K562 (cell line): ENCODE data around the gene DCUN1D1. TPM values are rescaled to one million over a fixed set of nuclear protein-coding genes. Genes with fewer than 3 reads are reported as not detected.
A peak's percentile ranks its signal among the peaks of the same experiment; 100 is the strongest.

ENCODE experiments used
- CXXC5 ChIP-seq: fragments of 250-450 bp; sonication (Bioruptor Pico); IDR thresholded peaks from 2 replicates; pipeline ENCODE4 v1.8.0; 2022; ENCODE audit warnings: inconsistent platforms, mild to moderate bottlenecking, moderate library complexity
- DIDO1 ChIP-seq: fragments of 450-650 bp; IDR thresholded peaks from 2 replicates; pipeline ENCODE4 v1.6.1; 2016; ENCODE audit warnings: low read depth, missing biosample characterization, missing genetic modification characterization
- HCFC1 ChIP-seq: IDR thresholded peaks from 2 replicates; pipeline ENCODE4 v1.6.1; 2012; ENCODE audit warnings: low read depth, low read length, improper control_type of control experiment
- RBBP5 ChIP-seq: fragments of 200-600 bp; sonication (generic); IDR thresholded peaks from 2 replicates; pipeline ENCODE4 v1.6.1; 2012; ENCODE audit warnings: borderline replicate concordance, mild to moderate bottlenecking, low read length, control low read depth, inconsistent platforms; ENCODE audit not compliant: insufficient read depth, poor library complexity, severe bottlenecking
- SIRT6 ChIP-seq: IDR thresholded peaks from one replicate; pipeline ENCODE4 v1.6.1; 2012; ENCODE audit warnings: low read depth, mild to moderate bottlenecking, control low read depth, inconsistent platforms, low read length, moderate library complexity
- SIX5 ChIP-seq, 2 experiments: IDR thresholded peaks; 2 replicates each; pipeline ENCODE4 v1.6.1; 2011; ENCODE audit warnings: low read length in 2 of 2, borderline replicate concordance in 1 of 2, low read depth in 1 of 2, mild to moderate bottlenecking in 1 of 2, moderate library complexity in 1 of 2; ENCODE audit not compliant: insufficient read depth in 1 of 2
- ZNF280B ChIP-seq: fragments of 250-450 bp; sonication (Bioruptor Pico); IDR thresholded peaks from 2 replicates; pipeline ENCODE4 v1.5.1; 2021; ENCODE audit warnings: mild to moderate bottlenecking
- ZNF609 ChIP-seq: sonication (generic); formaldehyde crosslinking; IDR thresholded peaks from 2 replicates; pipeline ENCODE4 v1.8.1; 2023; ENCODE audit warnings: missing genetic modification reagents, mild to moderate bottlenecking, borderline replicate concordance
- polyA plus RNA-seq, 8 experiments: library from polyadenylated mRNA; depleted of rRNA in 4 of 8; stranded (reverse) in 5 of 8; unstranded in 3 of 8; fragments of >200 nt; fragmentation: Nextera tagmentation in 2 of 8; fragmentation: Illumina TruSeq in 1 of 8; extraction: Ambion mirVana in 2 of 8; extraction: Trizol in 1 of 8; gene quantifications; 2 replicates each; pipeline versions ENCODE4 v1.2.1 to v1.2.3, GENCODE V29; 2011 to 2014; ENCODE audit warnings: inconsistent platforms in 1 of 8, missing spikeins in 1 of 8
- total RNA-seq, 7 experiments: library from RNA; depleted of rRNA in 6 of 7; stranded (reverse); fragments of >200 nt in 6 of 7; fragmentation: Illumina TruSeq in 2 of 7; extraction: Trizol in 2 of 7; gene quantifications; 2 replicates each; pipeline versions ENCODE4 v1.2.1 to v1.2.3, GENCODE V29; 2011 to 2021; ENCODE audit warnings: low replicate concordance in 1 of 7
- TF ChIP-seq, protein P1 (sequence below), 2 experiments: IDR thresholded peaks in 1 of 2; conservative IDR thresholded peaks in 1 of 2; 2 replicates each; pipeline ENCODE4 v1.6.1; 2016; ENCODE audit warnings: low read depth in 2 of 2, mild to moderate bottlenecking in 1 of 2, missing compliant biosample characterization in 1 of 2, missing genetic modification characterization in 1 of 2, moderate library complexity in 1 of 2
- TF ChIP-seq, protein P2 (sequence below): sonication (generic); formaldehyde crosslinking; IDR thresholded peaks from 2 replicates; pipeline ENCODE4 v1.8.1; 2023; ENCODE audit warnings: mild to moderate bottlenecking, missing genetic modification reagents
- TF ChIP-seq, protein P3 (sequence below): fragments of 250-450 bp; sonication (Bioruptor Pico); IDR thresholded peaks from 2 replicates; pipeline ENCODE4 v1.8.0; 2021; ENCODE audit warnings: mild to moderate bottlenecking, moderate library complexity

The DCUN1D1 gene
- total and polyA plus RNA-seq, 9 of the 15 experiments (the other 6 are each of a cell fraction or from before 2014, with no cell fraction given) = 11.4 to 46.8 (median 28.2) TPM

DNA sequence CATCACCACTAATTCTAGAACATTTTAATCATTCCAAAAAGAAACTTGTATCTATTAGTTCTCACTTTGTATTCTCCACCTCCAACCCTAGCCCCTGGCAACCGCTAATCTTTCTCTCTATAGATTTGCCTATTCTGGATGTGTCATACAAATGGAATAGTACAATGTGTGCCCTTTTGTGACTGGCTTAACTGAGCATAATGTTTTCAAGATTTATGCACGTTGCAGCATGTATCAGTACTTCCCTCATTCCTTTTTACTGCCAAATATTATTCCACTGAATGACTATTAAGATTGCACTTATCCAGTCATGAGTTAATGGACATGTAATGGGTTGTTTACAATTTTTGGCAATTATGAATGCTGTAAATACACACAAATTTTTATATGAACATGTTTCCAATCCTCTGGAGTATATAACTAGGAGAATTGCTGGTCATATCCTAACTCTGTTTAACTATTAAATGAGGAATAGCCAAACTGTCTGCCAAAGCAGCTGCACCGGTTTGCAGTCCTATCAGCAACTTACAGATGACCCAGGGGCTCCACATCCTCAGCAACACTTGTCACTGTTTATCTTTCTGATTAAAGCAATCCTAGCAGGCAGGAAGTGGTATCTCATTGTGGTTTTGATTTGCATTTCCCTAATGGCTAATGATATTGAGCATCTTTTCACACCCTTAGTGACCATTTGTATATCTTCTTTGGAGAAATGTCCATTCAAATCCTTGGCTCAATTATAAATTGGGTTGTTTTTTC lies 42.9 kb downstream of the DCUN1D1 start (continued):
- no peak for TF ChIP-seq SIX5 (IDR thresholded peaks at IDR 0.05; ENCODE audit: borderline replicate concordance in 1 of 2, insufficient read depth in 1 of 2, low read depth in 1 of 2, low read length in 2 of 2)
- TF ChIP-seq ZNF280B (CRISPR knock-in tag) = no peak
- no peak for TF ChIP-seq SIRT6
- TF ChIP-seq ZNF609 (CRISPR knock-in tag) = no peak
- TF ChIP-seq, protein P1, sequence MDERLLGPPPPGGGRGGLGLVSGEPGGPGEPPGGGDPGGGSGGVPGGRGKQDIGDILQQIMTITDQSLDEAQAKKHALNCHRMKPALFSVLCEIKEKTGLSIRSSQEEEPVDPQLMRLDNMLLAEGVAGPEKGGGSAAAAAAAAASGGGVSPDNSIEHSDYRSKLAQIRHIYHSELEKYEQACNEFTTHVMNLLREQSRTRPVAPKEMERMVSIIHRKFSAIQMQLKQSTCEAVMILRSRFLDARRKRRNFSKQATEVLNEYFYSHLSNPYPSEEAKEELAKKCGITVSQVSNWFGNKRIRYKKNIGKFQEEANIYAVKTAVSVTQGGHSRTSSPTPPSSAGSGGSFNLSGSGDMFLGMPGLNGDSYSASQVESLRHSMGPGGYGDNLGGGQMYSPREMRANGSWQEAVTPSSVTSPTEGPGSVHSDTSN (CRISPR knock-in tag; IDR thresholded peaks at IDR 0.05; ENCODE audit: low read depth) = no peak
- TF ChIP-seq, protein P1 (tag; conservative IDR thresholded peaks at IDR 0.05; ENCODE audit: low read depth) = peak; percentile 21; the same call in 1 of the 2 replicates
- TF ChIP-seq, protein P2, sequence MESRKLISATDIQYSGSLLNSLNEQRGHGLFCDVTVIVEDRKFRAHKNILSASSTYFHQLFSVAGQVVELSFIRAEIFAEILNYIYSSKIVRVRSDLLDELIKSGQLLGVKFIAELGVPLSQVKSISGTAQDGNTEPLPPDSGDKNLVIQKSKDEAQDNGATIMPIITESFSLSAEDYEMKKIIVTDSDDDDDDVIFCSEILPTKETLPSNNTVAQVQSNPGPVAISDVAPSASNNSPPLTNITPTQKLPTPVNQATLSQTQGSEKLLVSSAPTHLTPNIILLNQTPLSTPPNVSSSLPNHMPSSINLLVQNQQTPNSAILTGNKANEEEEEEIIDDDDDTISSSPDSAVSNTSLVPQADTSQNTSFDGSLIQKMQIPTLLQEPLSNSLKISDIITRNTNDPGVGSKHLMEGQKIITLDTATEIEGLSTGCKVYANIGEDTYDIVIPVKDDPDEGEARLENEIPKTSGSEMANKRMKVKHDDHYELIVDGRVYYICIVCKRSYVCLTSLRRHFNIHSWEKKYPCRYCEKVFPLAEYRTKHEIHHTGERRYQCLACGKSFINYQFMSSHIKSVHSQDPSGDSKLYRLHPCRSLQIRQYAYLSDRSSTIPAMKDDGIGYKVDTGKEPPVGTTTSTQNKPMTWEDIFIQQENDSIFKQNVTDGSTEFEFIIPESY (CRISPR knock-in tag) = no peak
- no peak; the same call in 1 of the 2 replicates for TF ChIP-seq CXXC5 (CRISPR knock-in tag)
- no peak for TF ChIP-seq HCFC1
- TF ChIP-seq, protein P3, sequence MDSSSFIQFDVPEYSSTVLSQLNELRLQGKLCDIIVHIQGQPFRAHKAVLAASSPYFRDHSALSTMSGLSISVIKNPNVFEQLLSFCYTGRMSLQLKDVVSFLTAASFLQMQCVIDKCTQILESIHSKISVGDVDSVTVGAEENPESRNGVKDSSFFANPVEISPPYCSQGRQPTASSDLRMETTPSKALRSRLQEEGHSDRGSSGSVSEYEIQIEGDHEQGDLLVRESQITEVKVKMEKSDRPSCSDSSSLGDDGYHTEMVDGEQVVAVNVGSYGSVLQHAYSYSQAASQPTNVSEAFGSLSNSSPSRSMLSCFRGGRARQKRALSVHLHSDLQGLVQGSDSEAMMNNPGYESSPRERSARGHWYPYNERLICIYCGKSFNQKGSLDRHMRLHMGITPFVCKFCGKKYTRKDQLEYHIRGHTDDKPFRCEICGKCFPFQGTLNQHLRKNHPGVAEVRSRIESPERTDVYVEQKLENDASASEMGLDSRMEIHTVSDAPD (CRISPR knock-in tag) = no peak
- TF ChIP-seq DIDO1 = no peak
- no peak for TF ChIP-seq RBBP5
